IPS-18a (cell line): Measurements from ENCODE around the gene TRAF5.

Source experiments
- H3K27ac ChIP-seq: one replicate; pipeline ENCODE4 v1.5.1; 2013; ENCODE audit warnings: low read length
- H3K27me3 ChIP-seq: one replicate; pipeline ENCODE4 v1.6.1; 2013; ENCODE audit warnings: mild to moderate bottlenecking, low read length; ENCODE audit not compliant: control insufficient read depth, insufficient read depth
- H3K36me3 ChIP-seq: one replicate; pipeline ENCODE4 v1.6.1; 2013; ENCODE audit warnings: low read depth, low read length; ENCODE audit not compliant: control insufficient read depth
- H3K4me1 ChIP-seq: one replicate; pipeline ENCODE4 v1.6.1; 2013; ENCODE audit warnings: low read depth, low read length; ENCODE audit not compliant: control insufficient read depth
- H3K4me3 ChIP-seq: one replicate; pipeline ENCODE4 v1.5.1; 2013; ENCODE audit warnings: low read length
- H3K9ac ChIP-seq: one replicate; pipeline ENCODE4 v1.6.1; 2013; ENCODE audit warnings: mild to moderate bottlenecking, low read length, moderate library complexity
- H3K9me3 ChIP-seq: one replicate; pipeline ENCODE4 v1.6.1; 2013; ENCODE audit warnings: low read depth, low read length; ENCODE audit not compliant: control insufficient read depth

Gene TRAF5

GRCh38 chr1:211352465-211352864 is 25.8 kb downstream of the TRAF5 start:
- Histone ChIP-seq H3K4me3 (no peak overlapping the region), H3K4me1 (no peaks in the 10 kb centered on the region), H3K9me3 (no peaks in the 10 kb centered on the region), H3K27ac (no peak overlapping the region), H3K27me3 (no peaks in the 10 kb centered on the region), H3K36me3 (no peaks in the 10 kb centered on the region), H3K9ac (no peak overlapping the region)

GRCh38 chr1:211352985-211353515 is 26.4 kb downstream of the TRAF5 start:
- Histone ChIP-seq H3K36me3 (no peaks in the 10 kb centered on the region), H3K9me3 (no peaks in the 10 kb centered on the region), H3K4me3 (no peak overlapping the region), H3K4me1 (no peaks in the 10 kb centered on the region), H3K27ac (no peak overlapping the region), H3K27me3 (no peaks in the 10 kb centered on the region), H3K9ac (no peak overlapping the region)

- Histone ChIP-seq H3K9me3 (no peaks in the 10 kb centered on the region), H3K4me1 (no peaks in the 10 kb centered on the region), H3K4me3 (no peak overlapping the region), H3K36me3 (no peaks in the 10 kb centered on the region), H3K9ac (no peak overlapping the region), H3K27me3 (no peaks in the 10 kb centered on the region), H3K27ac (no peak overlapping the region)
Measured at GRCh38 chr1:211353562-211354212, 27.1 kb downstream of the TRAF5 start.

- H3K4me3 ChIP-seq, result no peak overlapping the region
- H3K27me3 ChIP-seq, result no peaks in the 10 kb centered on the region
- H3K9me3 ChIP-seq, result no peaks in the 10 kb centered on the region
- no peak overlapping the region for H3K27ac ChIP-seq
- H3K36me3 ChIP-seq, result no peaks in the 10 kb centered on the region
- H3K4me1 ChIP-seq, result no peaks in the 10 kb centered on the region
- H3K9ac ChIP-seq, result no peak overlapping the region
Measured at GRCh38 chr1:211355873-211356272, 29.2 kb downstream of the TRAF5 start.

GRCh38 chr1:211356723-211357407 is 30.2 kb downstream of the TRAF5 start:
- Histone ChIP-seq H3K27ac (no peak overlapping the region), H3K4me1 (no peaks in the 10 kb centered on the region), H3K9ac (no peak overlapping the region), H3K9me3 (no peaks in the 10 kb centered on the region), H3K4me3 (no peak overlapping the region), H3K27me3 (no peaks in the 10 kb centered on the region), H3K36me3 (peaks cover 3% of the 10 kb centered on the region)

GRCh38 chr1:211358685-211359084 is 32.1 kb downstream of the TRAF5 start:
- Histone ChIP-seq H3K4me1 (no peaks in the 10 kb centered on the region), H3K9me3 (no peaks in the 10 kb centered on the region), H3K36me3 (peaks cover 3% of the 10 kb centered on the region), H3K27me3 (no peaks in the 10 kb centered on the region), H3K9ac (no peak overlapping the region), H3K4me3 (no peak overlapping the region), H3K27ac (no peak overlapping the region)

- Histone ChIP-seq H3K27ac (no peak overlapping the region), H3K4me3 (no peak overlapping the region), H3K27me3 (no peaks in the 10 kb centered on the region), H3K9me3 (no peaks in the 10 kb centered on the region), H3K9ac (no peak overlapping the region), H3K4me1 (no peaks in the 10 kb centered on the region), H3K36me3 (peaks cover 3% of the 10 kb centered on the region)
Measured at GRCh38 chr1:211359876-211360275, 33.2 kb downstream of the TRAF5 start.

- peaks cover 8% of the 10 kb centered on the region for H3K36me3 ChIP-seq
- no peaks in the 10 kb centered on the region for H3K27me3 ChIP-seq
Measured at GRCh38 chr1:211361202-211361601, 34.6 kb downstream of the TRAF5 start.

GRCh38 chr1:211369640-211370039 is 43.0 kb downstream of the TRAF5 start:
- H3K27ac ChIP-seq, result no peak overlapping the region
- H3K27me3 ChIP-seq, result no peaks in the 10 kb centered on the region
- H3K36me3 ChIP-seq, result peaks cover 17% of the 10 kb centered on the region

More at GRCh38 chr1:211361202-211361601, 34.6 kb downstream of the TRAF5 start:
- no peaks in the 10 kb centered on the region for H3K4me1 ChIP-seq
- no peak overlapping the region for H3K4me3 ChIP-seq
- H3K27ac ChIP-seq, result no peak overlapping the region
- no peaks in the 10 kb centered on the region for H3K9me3 ChIP-seq
- H3K9ac ChIP-seq, result no peak overlapping the region

GRCh38 chr1:211370669-211371068 is 44.0 kb downstream of the TRAF5 start:
- no peak overlapping the region for H3K27ac ChIP-seq
- H3K9me3 ChIP-seq, result no peaks in the 10 kb centered on the region
- H3K9ac ChIP-seq, result no peak overlapping the region
- no peaks in the 10 kb centered on the region for H3K27me3 ChIP-seq
- H3K4me3 ChIP-seq, result no peak overlapping the region
- peaks cover 11% of the 10 kb centered on the region for H3K4me1 ChIP-seq
- peaks cover 14% of the 10 kb centered on the region for H3K36me3 ChIP-seq

More at GRCh38 chr1:211369640-211370039, 43.0 kb downstream of the TRAF5 start:
- no peaks in the 10 kb centered on the region for H3K9me3 ChIP-seq
- peaks cover under 1% of the 10 kb centered on the region for H3K4me1 ChIP-seq
- H3K9ac ChIP-seq, result no peak overlapping the region
- H3K4me3 ChIP-seq, result no peak overlapping the region

GRCh38 chr1:211371406-211372105 is 44.9 kb downstream of the TRAF5 start:
- H3K4me3 ChIP-seq, result no peak overlapping the region
- no peak overlapping the region for H3K27ac ChIP-seq
- peaks cover 12% of the 10 kb centered on the region for H3K36me3 ChIP-seq

More at GRCh38 chr1:211371406-211372105, 44.9 kb downstream of the TRAF5 start:
- Histone ChIP-seq H3K9me3 (no peaks in the 10 kb centered on the region), H3K4me1 (peaks cover 12% of the 10 kb centered on the region), H3K27me3 (no peaks in the 10 kb centered on the region), H3K9ac (no peak overlapping the region)
